Natural killer cell treated with Interleukin-12 subunit alpha and Interleukin-12 subunit beta and Interleukin-15 and Interleukin-18, amount 100 ng/mL, for 72 hours (primary cell): ENCODE data around the gene EPHA6. TPM values are rescaled to one million over a fixed set of nuclear protein-coding genes. Genes with fewer than 3 reads are reported as not detected.

ENCODE experiments used
- ATAC-seq, 2 donors: fragments of 150-1000 bp; cut with Tn5 transposase in 1 of 2; sonication (Bioruptor Pico), chemical (Tn5 transposase) in 1 of 2; 2 replicates each; pipeline ENCODE4 v1.10.0; 2021
- DNase-seq: peaks from one replicate; pipeline ENCODE4 v3.0.0; 2022; ENCODE audit warnings: low spot score
- H3K27ac Mint-ChIP-seq, 2 donors: 1 replicate in 1 of 2; 2 replicates in 1 of 2; pipeline ENCODE4 v1.8.0; 2022; ENCODE audit warnings: mixed read lengths in 2 of 2, mild to moderate bottlenecking in 1 of 2, moderate library complexity in 1 of 2
- H3K27me3 Mint-ChIP-seq, 2 donors: 1 replicate in 1 of 2; 2 replicates in 1 of 2; pipeline ENCODE4 v1.8.0; 2022; ENCODE audit warnings: mixed read lengths in 2 of 2
- H3K36me3 Mint-ChIP-seq: one replicate; pipeline ENCODE4 v1.8.0; 2022; ENCODE audit warnings: mixed read lengths
- H3K4me1 Mint-ChIP-seq, 2 donors: 1 replicate in 1 of 2; 2 replicates in 1 of 2; pipeline ENCODE4 v1.8.0; 2022; ENCODE audit warnings: low read depth in 2 of 2, mixed read lengths in 2 of 2, mild to moderate bottlenecking in 1 of 2
- H3K4me3 Mint-ChIP-seq: one replicate; pipeline ENCODE4 v1.8.0; 2022; ENCODE audit warnings: mixed read lengths
- H3K9me3 Mint-ChIP-seq: 2 replicates; pipeline ENCODE4 v1.8.0; 2022; ENCODE audit warnings: mixed read lengths
- total RNA-seq, 2 donors: library from RNA; stranded (reverse); gene quantifications; one replicate each; pipeline ENCODE4 v1.2.3, GENCODE V29; 2022

Gene EPHA6
- total RNA-seq, 2 donors from 2014 or later = not detected

DNA sequence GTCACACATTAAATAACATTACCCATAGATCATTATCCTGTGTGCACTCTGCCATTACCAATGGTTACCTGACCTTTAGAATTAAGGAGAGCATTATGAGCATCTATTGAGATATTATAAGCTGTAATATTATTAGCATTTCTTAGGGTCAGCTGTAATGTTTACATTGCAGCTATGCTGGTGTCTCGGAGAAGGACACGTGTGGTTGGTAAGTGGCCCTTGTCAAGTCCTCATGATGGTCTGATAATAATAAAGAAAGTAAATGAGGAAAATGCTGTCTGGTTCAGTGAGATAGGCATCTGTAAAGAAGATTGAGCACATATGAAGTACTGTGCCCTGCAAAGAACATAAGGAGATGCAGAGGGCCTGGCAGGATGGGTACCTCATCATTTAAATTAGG, 878.4 kb downstream of the EPHA6 start:
- DNase-seq (no peak), ATAC-seq (no peak)
- Mint-ChIP-seq H3K4me1 (no peaks in the 10 kb centered on the region), H3K4me3 (no peak overlapping the region), H3K27me3 (peaks cover 2 to 6% of the 10 kb centered on the region in 2 donors), H3K36me3 (no peaks in the 10 kb centered on the region), H3K27ac (no peak overlapping the region), H3K9me3 (peaks cover 5% of the 10 kb centered on the region)

- ATAC-seq (no peak), DNase-seq (no peak)
- Mint-ChIP-seq H3K36me3 (no peaks in the 10 kb centered on the region), H3K4me1 (no peaks in the 10 kb centered on the region), H3K4me3 (no peak overlapping the region), H3K27ac (no peak overlapping the region), H3K9me3 (peaks cover 2% of the 10 kb centered on the region), H3K27me3 (peaks cover 2 to 6% of the 10 kb centered on the region in 2 donors)
Observed at GRCh38 chr3:97694876-97695275, 880.5 kb downstream of the EPHA6 start.

- DNase-seq = no peak
- Mint-ChIP-seq H3K9me3 (no peaks in the 10 kb centered on the region), H3K27me3 (peaks cover 0 to 2% of the 10 kb centered on the region in 2 donors), H3K4me3 (no peak overlapping the region), H3K27ac (no peak overlapping the region), H3K4me1 (no peaks in the 10 kb centered on the region), H3K36me3 (no peaks in the 10 kb centered on the region)
- no peak for ATAC-seq
Observed at GRCh38 chr3:97698691-97699090, 884.3 kb downstream of the EPHA6 start.

- H3K36me3 Mint-ChIP-seq = no peaks in the 10 kb centered on the region
- DNase-seq (no peak), ATAC-seq (no peak)
- H3K27ac Mint-ChIP-seq = no peak overlapping the region
- H3K9me3 Mint-ChIP-seq = no peaks in the 10 kb centered on the region
- no peaks in the 10 kb centered on the region for H3K4me1 Mint-ChIP-seq
- no peak overlapping the region for H3K4me3 Mint-ChIP-seq
- H3K27me3 Mint-ChIP-seq = peaks cover under 1 to 2% of the 10 kb centered on the region in 2 donors
Observed at GRCh38 chr3:97699889-97700288, 885.5 kb downstream of the EPHA6 start.

DNA sequence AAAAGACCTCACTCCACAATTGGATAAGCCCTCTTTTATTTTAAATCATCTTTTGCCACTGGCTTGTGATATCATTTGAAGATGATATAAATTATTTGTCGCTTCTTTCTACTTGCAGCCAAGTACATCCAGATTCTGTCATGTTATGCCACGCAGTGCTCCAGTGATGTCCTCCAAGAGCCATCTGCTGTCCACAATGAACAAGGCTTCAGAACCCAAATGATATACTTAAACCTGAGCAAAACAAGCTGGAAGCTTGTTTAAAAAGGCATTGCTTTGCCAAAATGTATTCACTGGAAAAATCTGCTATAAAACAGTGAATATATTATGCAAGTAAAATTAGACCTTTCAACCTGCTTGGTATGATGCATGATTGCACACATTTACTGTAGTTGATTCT, 891.4 kb downstream of the EPHA6 start:
- no peaks in the 10 kb centered on the region for H3K4me1 Mint-ChIP-seq
- no peak for DNase-seq
- H3K4me3 Mint-ChIP-seq = no peak overlapping the region

GRCh38 chr3:97706226-97706625, 891.8 kb downstream of the EPHA6 start:
- H3K36me3 Mint-ChIP-seq = no peaks in the 10 kb centered on the region
- peaks cover 7% of the 10 kb centered on the region in 2 donors for H3K27me3 Mint-ChIP-seq
- ATAC-seq (no peak), DNase-seq (no peak)
- H3K27ac Mint-ChIP-seq = no peak overlapping the region
- H3K4me3 Mint-ChIP-seq = no peak overlapping the region
- H3K4me1 Mint-ChIP-seq = no peaks in the 10 kb centered on the region
- H3K9me3 Mint-ChIP-seq = peaks cover 3% of the 10 kb centered on the region

More for the DNA sequence above, 891.4 kb downstream of the EPHA6 start:
- no peaks in the 10 kb centered on the region for H3K36me3 Mint-ChIP-seq
- no peak overlapping the region for H3K27ac Mint-ChIP-seq
- ATAC-seq = no peak
- peaks cover 7% of the 10 kb centered on the region in 2 donors for H3K27me3 Mint-ChIP-seq
- peaks cover 3% of the 10 kb centered on the region for H3K9me3 Mint-ChIP-seq

DNA sequence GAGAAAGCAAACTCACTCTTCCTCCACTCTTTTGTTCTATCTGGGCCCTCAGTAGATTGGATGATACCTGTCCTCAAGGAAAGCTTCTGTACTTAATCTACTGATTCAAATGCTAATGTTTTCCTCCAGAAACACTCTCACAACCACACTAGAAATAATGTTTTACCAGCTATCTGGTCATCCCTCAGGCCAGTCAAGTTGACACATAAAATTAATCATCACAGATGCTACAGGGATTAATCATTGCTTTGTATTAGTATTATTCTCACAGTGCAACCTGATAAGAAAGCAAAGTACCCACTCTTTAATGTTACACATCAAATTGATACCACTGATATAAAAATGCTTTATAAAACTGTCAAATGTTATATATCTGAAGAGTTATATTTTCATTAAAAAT, 897.3 kb downstream of the EPHA6 start:
- no peaks in the 10 kb centered on the region for H3K4me1 Mint-ChIP-seq

GRCh38 chr3:97712919-97713318, 898.5 kb downstream of the EPHA6 start:
- Mint-ChIP-seq H3K9me3 (no peaks in the 10 kb centered on the region), H3K27ac (no peak overlapping the region), H3K36me3 (no peaks in the 10 kb centered on the region), H3K27me3 (peaks cover 4 to 9% of the 10 kb centered on the region in 2 donors), H3K4me1 (no peaks in the 10 kb centered on the region), H3K4me3 (no peak overlapping the region)
- DNase-seq = no peak
- ATAC-seq = no peak

More for the DNA sequence above, 897.3 kb downstream of the EPHA6 start:
- Mint-ChIP-seq H3K27ac (no peak overlapping the region), H3K9me3 (no peaks in the 10 kb centered on the region), H3K27me3 (peaks cover 6 to 9% of the 10 kb centered on the region in 2 donors), H3K4me3 (no peak overlapping the region), H3K36me3 (no peaks in the 10 kb centered on the region)
- DNase-seq = no peak
- ATAC-seq = no peak

GRCh38 chr3:97713634-97714033, 899.2 kb downstream of the EPHA6 start:
- no peak overlapping the region for H3K4me3 Mint-ChIP-seq

DNA sequence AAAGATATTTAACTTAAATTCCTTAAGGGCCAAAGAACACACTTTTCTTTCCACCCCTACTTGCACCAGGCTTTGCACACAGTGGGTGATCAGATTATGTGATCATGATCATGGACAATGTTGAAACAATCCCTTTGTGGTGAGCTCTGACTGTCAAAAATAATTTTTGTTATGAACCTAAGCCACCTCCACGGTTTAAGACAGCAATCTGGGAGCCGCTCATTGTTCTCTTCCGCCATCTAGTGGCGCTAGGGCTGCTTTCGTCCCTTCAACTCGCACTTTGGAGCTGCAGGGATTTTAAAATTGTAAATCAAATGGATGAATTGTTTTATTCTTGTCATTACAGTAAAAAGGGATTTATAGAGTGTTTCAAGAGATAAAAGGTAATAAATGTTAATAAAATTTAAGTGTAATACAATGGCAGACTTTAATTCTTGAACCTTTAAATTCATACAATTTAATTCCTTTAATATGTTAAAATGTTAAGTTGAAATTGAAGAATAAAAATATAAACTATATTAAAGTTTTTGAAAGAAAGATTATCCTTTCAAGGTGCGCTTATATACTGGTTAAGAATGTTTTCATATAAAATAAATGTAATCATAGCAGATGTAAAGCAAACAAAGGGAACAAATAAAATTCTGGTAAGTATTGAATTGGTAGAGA, 904.9 kb downstream of the EPHA6 start:
- no peaks in the 10 kb centered on the region for H3K27me3 Mint-ChIP-seq
- ATAC-seq (peak; percentile 53 to 76), DNase-seq (peak; percentile 79)
- no peak overlapping the region for H3K27ac Mint-ChIP-seq
- no peaks in the 10 kb centered on the region for H3K9me3 Mint-ChIP-seq
- no peaks in the 10 kb centered on the region for H3K36me3 Mint-ChIP-seq
- no peaks in the 10 kb centered on the region for H3K4me1 Mint-ChIP-seq
- no peak overlapping the region for H3K4me3 Mint-ChIP-seq

More at GRCh38 chr3:97713634-97714033, 899.2 kb downstream of the EPHA6 start:
- Mint-ChIP-seq H3K4me1 (no peaks in the 10 kb centered on the region), H3K36me3 (no peaks in the 10 kb centered on the region), H3K27ac (no peak overlapping the region), H3K9me3 (no peaks in the 10 kb centered on the region), H3K27me3 (peaks cover 4 to 9% of the 10 kb centered on the region in 2 donors)
- ATAC-seq (no peak), DNase-seq (no peak)

DNA sequence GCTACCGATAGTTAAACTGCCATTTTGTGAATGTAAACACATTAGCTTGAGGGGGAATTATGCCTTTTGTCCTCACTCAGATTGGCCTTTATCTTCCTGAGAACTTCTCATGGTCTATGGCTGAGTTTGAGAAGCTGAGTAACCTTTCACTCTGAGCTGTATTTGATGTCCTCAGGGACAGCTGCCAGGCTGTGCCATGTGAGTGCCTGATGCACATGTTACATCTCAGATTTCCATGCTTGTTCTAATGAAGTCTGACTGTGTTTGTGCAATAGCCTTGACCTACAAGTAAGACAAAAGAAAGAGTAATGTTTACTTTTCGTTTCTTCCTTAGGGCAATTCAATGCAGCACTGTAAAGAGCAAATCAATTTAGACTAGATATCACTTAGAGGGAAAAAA, 906.0 kb downstream of the EPHA6 start:
- no peaks in the 10 kb centered on the region for H3K36me3 Mint-ChIP-seq
- H3K9me3 Mint-ChIP-seq = no peaks in the 10 kb centered on the region
- no peaks in the 10 kb centered on the region for H3K4me1 Mint-ChIP-seq
- no peak overlapping the region for H3K27ac Mint-ChIP-seq
- DNase-seq (no peak), ATAC-seq (no peak)
- H3K27me3 Mint-ChIP-seq = no peaks in the 10 kb centered on the region
- no peak overlapping the region for H3K4me3 Mint-ChIP-seq

DNA sequence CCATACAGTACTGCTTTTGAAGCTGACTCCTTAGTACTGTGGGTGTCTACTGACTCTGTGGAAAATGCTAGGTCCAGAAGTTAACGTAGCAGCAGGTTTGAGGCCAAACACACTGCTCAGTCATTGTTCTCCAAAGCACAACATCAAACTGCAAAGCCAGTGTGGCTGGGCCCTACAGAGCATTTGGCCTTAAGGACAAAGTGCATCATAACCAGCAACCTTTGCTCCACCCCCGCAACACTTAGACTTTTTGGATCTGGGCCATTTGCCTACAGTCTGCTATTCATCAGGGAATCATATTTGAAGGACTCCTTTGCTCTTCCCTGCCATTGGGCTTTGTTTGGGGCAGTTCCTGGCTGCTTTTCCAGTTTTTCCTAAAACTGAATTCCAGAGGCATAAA, 907.1 kb downstream of the EPHA6 start:
- no peaks in the 10 kb centered on the region for H3K27me3 Mint-ChIP-seq
- no peaks in the 10 kb centered on the region for H3K36me3 Mint-ChIP-seq
- H3K4me1 Mint-ChIP-seq = no peaks in the 10 kb centered on the region
- H3K9me3 Mint-ChIP-seq = no peaks in the 10 kb centered on the region
- H3K27ac Mint-ChIP-seq = no peak overlapping the region
- DNase-seq (no peak), ATAC-seq (no peak)
- H3K4me3 Mint-ChIP-seq = no peak overlapping the region

GRCh38 chr3:97736928-97737327, 922.5 kb downstream of the EPHA6 start:
- Mint-ChIP-seq H3K9me3 (no peaks in the 10 kb centered on the region), H3K27me3 (peaks cover 21 to 45% of the 10 kb centered on the region in 2 donors), H3K4me3 (no peak overlapping the region), H3K4me1 (no peaks in the 10 kb centered on the region), H3K27ac (no peak overlapping the region), H3K36me3 (no peaks in the 10 kb centered on the region)
- ATAC-seq = no peak
- DNase-seq = no peak

- H3K27me3 Mint-ChIP-seq = peaks cover 17 to 38% of the 10 kb centered on the region in 2 donors
- no peaks in the 10 kb centered on the region for H3K9me3 Mint-ChIP-seq
- no peak overlapping the region for H3K27ac Mint-ChIP-seq
- DNase-seq = no peak
- ATAC-seq = no peak
- no peaks in the 10 kb centered on the region for H3K36me3 Mint-ChIP-seq
- H3K4me3 Mint-ChIP-seq = no peak overlapping the region
- H3K4me1 Mint-ChIP-seq = no peaks in the 10 kb centered on the region
Observed at GRCh38 chr3:97738761-97739160, 924.4 kb downstream of the EPHA6 start.

GRCh38 chr3:97742036-97742435, 927.6 kb downstream of the EPHA6 start:
- Mint-ChIP-seq H3K4me1 (no peaks in the 10 kb centered on the region), H3K27me3 (peaks cover 16 to 29% of the 10 kb centered on the region in 2 donors), H3K27ac (no peak overlapping the region), H3K36me3 (no peaks in the 10 kb centered on the region), H3K9me3 (no peaks in the 10 kb centered on the region), H3K4me3 (no peak overlapping the region)
- ATAC-seq (no peak), DNase-seq (no peak)
